ENCODE measurements around the gene SH2B2. TPM values are rescaled to one million over a fixed set of nuclear protein-coding genes. Genes with fewer than 3 reads are reported as not detected.

SH2B2 gene
- total RNA-seq, 1 experiment from 2014 or later, result 8.8 TPM

DNA sequence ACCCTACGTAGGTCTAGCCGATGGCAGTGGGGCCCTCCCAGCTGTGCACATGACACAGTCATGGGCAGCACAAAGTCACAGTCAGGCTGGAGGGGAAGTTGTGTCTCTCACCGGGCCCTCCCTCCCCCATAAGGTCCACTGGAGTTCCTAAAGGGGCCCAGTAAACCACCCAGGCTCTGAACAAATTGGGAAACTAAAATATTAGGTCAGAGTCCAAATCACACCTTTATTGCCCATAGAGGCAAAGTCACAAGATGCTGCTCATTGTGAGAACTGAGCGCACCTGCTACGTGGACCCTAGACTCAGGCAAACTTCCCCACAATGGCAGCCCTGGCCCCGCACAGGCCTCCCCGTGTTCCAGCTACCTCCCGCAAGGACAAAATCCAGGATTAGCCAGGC, 45.2 kb upstream of the SH2B2 start:
- Histone ChIP-seq H3K27me3 (ENCODE audit: low read length) (no peaks in the 10 kb centered on the region), H4K20me1 (ENCODE audit: low read length) (no peaks in the 10 kb centered on the region), H3F3A (ENCODE audit: low read length, unreplicated experiment) (no peaks in the 10 kb centered on the region), H3K9me2 (replicated peaks; ENCODE audit: low read length) (no peaks in the 10 kb centered on the region), H3K36me3 (ENCODE audit: low read depth, low read length) (0 out of 2 replicates have a peak, but pooled peaks cover 3% of the 10 kb centered on the region), H3K9me3 (ENCODE audit: low read length) (no peaks in the 10 kb centered on the region), H3K79me2 (ENCODE audit: low read length) (no peaks in the 10 kb centered on the region), H3K9ac (ENCODE audit: low read length) (no peak overlapping the region), H3K4me1 (ENCODE audit: insufficient read depth, low read length) (0 out of 2 replicates have a peak, but pooled peaks cover 7% of the 10 kb centered on the region), H3K4me2 (ENCODE audit: low read length) (no peak overlapping the region), H3K27ac (ENCODE audit: low read length) (no peak overlapping the region), H2AFZ (ENCODE audit: low read length) (no peak overlapping the region), H3K4me3 (ENCODE audit: low read length) (no peak overlapping the region)
- ATAC-seq, result no peak
- intact Hi-C loops (cut with micrococcal nuclease), result no loop called here
- ChIA-PET CTCF (no interaction called here), POLR2A (ENCODE audit: unreplicated experiment) (no interaction called here)
- no TSS peak for BruUV-seq (replicated peaks)
- TF ChIP-seq EZH2phosphoT487 (IDR thresholded peaks at IDR 0.05; ENCODE audit: borderline replicate concordance, low read length) (no peak), EZH2 (IDR thresholded peaks at IDR 0.05; ENCODE audit: low read length, unreplicated experiment) (no peak), CTCF (conservative IDR thresholded peaks at IDR 0.05; ENCODE audit: low read depth, low read length) (no peak)
- DNase-seq, result no peak

GRCh38 chr7:102244601-102245000, 42.1 kb upstream of the SH2B2 start:
- H3K36me3 ChIP-seq (ENCODE audit: low read depth, low read length), result 0 out of 2 replicates have a peak, but pooled peaks cover 3% of the 10 kb centered on the region
- ATAC-seq (no peak), DNase-seq (peak; percentile 54)
- no peaks in the 10 kb centered on the region for H3K9me2 ChIP-seq (replicated peaks; ENCODE audit: low read length)
- no peak overlapping the region for H3K9ac ChIP-seq (ENCODE audit: low read length)
- TF ChIP-seq EZH2phosphoT487 (IDR thresholded peaks at IDR 0.05; ENCODE audit: borderline replicate concordance, low read length) (no peak), CTCF (conservative IDR thresholded peaks at IDR 0.05; ENCODE audit: low read depth, low read length) (no peak), EZH2 (IDR thresholded peaks at IDR 0.05; ENCODE audit: low read length, unreplicated experiment) (no peak)
- no peaks in the 10 kb centered on the region for H3K27me3 ChIP-seq (ENCODE audit: low read length)
- POLR2A ChIA-PET (ENCODE audit: unreplicated experiment), result no interaction called here
- H3K4me2 ChIP-seq (ENCODE audit: low read length), result no peak overlapping the region
- no peaks in the 10 kb centered on the region for H3K79me2 ChIP-seq (ENCODE audit: low read length)
- intact Hi-C loops (cut with micrococcal nuclease), result no loop called here
- no peaks in the 10 kb centered on the region for H3K9me3 ChIP-seq (ENCODE audit: low read length)
- H2AFZ ChIP-seq (ENCODE audit: low read length), result no peak overlapping the region
- H4K20me1 ChIP-seq (ENCODE audit: low read length), result no peaks in the 10 kb centered on the region
- H3K4me3 ChIP-seq (ENCODE audit: low read length), result no peak overlapping the region
- H3F3A ChIP-seq (ENCODE audit: low read length, unreplicated experiment), result no peaks in the 10 kb centered on the region
- no TSS peak for BruUV-seq (replicated peaks)
- no peak overlapping the region for H3K27ac ChIP-seq (ENCODE audit: low read length)
- CTCF ChIA-PET, result interaction anchor here (0.6 kb wide), 1 partner anchor 42 kb away, joined by 3 read pairs; no protein-coding TSS in a partner anchor
- 0 out of 2 replicates have a peak, but pooled peaks cover 7% of the 10 kb centered on the region for H3K4me1 ChIP-seq (ENCODE audit: insufficient read depth, low read length)

DNA sequence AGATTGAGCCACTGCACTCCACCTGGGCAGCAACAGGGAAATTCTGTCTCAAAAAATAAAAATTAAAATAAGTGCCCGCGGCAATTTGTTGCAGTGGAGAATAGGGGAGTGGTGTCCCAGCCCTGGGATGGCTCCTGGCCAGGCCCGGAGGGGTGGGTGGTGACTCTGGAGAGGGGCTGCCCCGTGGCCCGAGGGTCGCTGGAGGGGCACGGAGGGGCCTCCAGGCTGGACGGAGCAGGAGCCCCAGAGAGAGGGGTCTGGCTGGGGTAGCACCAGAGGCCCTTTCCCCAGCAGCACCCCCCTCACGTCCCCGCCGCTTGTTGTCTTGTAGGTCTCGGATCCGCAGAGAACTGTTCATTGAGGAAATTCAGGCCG, 38.6 kb upstream of the SH2B2 start:
- no peak overlapping the region for H3K9ac ChIP-seq (ENCODE audit: low read length)
- H3K27ac ChIP-seq (ENCODE audit: low read length), result no peak overlapping the region
- no peaks in the 10 kb centered on the region for H3F3A ChIP-seq (ENCODE audit: low read length, unreplicated experiment)
- POLR2A ChIA-PET (ENCODE audit: unreplicated experiment), result no interaction called here
- no peaks in the 10 kb centered on the region for H4K20me1 ChIP-seq (ENCODE audit: low read length)
- H3K4me2 ChIP-seq (ENCODE audit: low read length), result no peak overlapping the region
- BruUV-seq (replicated peaks), result no TSS peak
- ATAC-seq, result no peak
- H3K9me3 ChIP-seq (ENCODE audit: low read length), result no peaks in the 10 kb centered on the region
- intact Hi-C loops (cut with micrococcal nuclease), result no loop called here
- DNase-seq, result no peak
- no peaks in the 10 kb centered on the region for H3K36me3 ChIP-seq (ENCODE audit: low read depth, low read length)
- H3K79me2 ChIP-seq (ENCODE audit: low read length), result no peaks in the 10 kb centered on the region
- H3K4me1 ChIP-seq (ENCODE audit: insufficient read depth, low read length), result 0 out of 2 replicates have a peak, but pooled peaks cover 7% of the 10 kb centered on the region
- no peak overlapping the region for H2AFZ ChIP-seq (ENCODE audit: low read length)
- H3K4me3 ChIP-seq (ENCODE audit: low read length), result no peak overlapping the region
- CTCF ChIA-PET, result no interaction called here
- H3K27me3 ChIP-seq (ENCODE audit: low read length), result no peaks in the 10 kb centered on the region
- TF ChIP-seq EZH2phosphoT487 (IDR thresholded peaks at IDR 0.05; ENCODE audit: borderline replicate concordance, low read length) (no peak), EZH2 (IDR thresholded peaks at IDR 0.05; ENCODE audit: low read length, unreplicated experiment) (no peak), CTCF (conservative IDR thresholded peaks at IDR 0.05; ENCODE audit: low read depth, low read length) (no peak)
- no peaks in the 10 kb centered on the region for H3K9me2 ChIP-seq (replicated peaks; ENCODE audit: low read length)

All from PC-3 (cell line).